ENCODE measurements around the gene MACROD1. TPM values are rescaled to one million over a fixed set of nuclear protein-coding genes. Genes with fewer than 3 reads are reported as not detected.
A peak's percentile ranks its signal among the peaks of the same experiment; 100 is the strongest.
"Not testable (repeated sequence)": the region's sequence is repeated elsewhere in the genome, so short reads cannot be mapped to it uniquely, and the experiment has no call there.

MACROD1 gene
- polyA plus RNA-seq, 1 experiment, result 8.1 TPM

DNA sequence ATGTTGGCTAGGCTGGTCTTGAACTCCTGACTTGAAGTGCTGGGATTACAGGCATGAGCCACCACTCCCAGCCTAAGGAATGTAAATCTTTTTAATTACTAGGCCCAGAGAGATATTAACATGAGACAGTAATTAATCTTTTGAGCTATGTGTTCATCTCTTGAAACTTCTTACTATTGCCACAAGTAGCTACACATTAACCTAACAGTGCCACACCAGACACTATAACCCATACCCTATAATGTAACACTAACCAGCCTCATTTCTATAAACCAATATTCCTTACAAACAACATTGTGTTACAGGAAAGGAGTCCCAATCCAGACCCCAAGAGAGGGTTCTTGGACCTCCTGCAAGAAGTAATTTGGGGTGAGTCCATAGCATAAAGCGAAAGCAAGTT is 199.5 kb downstream of the MACROD1 start:
- no peak for DNase-seq (ENCODE audit: low read depth, low spot score)
- Histone ChIP-seq H3K27ac (ENCODE audit: low read depth, low read length) (no peak overlapping the region), H3K9me3 (ENCODE audit: control insufficient read depth, insufficient read depth, low read length) (no peaks in the 10 kb centered on the region), H3K27me3 (ENCODE audit: control insufficient read depth, insufficient read depth, low read length) (no peaks in the 10 kb centered on the region), H3K4me3 (ENCODE audit: low read depth, low read length) (no peak overlapping the region)
- CTCF ChIA-PET, result interaction anchor here (0.6 kb wide), 1 partner anchor 47 kb away, joined by 3 read pairs; no protein-coding TSS in a partner anchor
- POLR2A ChIA-PET, result no interaction called here
- TF ChIP-seq, protein P1, sequence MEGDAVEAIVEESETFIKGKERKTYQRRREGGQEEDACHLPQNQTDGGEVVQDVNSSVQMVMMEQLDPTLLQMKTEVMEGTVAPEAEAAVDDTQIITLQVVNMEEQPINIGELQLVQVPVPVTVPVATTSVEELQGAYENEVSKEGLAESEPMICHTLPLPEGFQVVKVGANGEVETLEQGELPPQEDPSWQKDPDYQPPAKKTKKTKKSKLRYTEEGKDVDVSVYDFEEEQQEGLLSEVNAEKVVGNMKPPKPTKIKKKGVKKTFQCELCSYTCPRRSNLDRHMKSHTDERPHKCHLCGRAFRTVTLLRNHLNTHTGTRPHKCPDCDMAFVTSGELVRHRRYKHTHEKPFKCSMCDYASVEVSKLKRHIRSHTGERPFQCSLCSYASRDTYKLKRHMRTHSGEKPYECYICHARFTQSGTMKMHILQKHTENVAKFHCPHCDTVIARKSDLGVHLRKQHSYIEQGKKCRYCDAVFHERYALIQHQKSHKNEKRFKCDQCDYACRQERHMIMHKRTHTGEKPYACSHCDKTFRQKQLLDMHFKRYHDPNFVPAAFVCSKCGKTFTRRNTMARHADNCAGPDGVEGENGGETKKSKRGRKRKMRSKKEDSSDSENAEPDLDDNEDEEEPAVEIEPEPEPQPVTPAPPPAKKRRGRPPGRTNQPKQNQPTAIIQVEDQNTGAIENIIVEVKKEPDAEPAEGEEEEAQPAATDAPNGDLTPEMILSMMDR (IDR thresholded peaks at IDR 0.05; ENCODE audit: low read depth, low read length), result no peak

DNA sequence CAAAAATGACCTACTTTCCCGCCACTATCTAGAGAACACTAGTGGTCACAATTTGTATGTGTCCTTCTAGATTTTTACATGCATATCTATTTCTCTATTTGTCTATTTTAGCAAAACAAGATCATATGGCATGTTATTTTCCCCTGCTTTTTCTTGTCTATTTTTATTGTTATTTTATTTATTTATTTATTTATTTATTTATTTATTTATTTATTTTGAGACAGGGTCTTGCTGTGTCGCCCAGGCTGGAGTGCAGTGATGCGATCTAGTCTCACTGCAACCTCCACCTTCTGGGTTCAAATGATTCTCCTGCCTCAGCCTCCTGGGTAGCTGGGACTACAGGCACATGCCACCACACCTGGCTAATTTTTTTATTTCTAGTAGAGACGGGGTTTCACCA is 202.0 kb downstream of the MACROD1 start:
- CTCF ChIA-PET; DNase-seq (ENCODE audit: low read depth, low spot score); H3K27me3 ChIP-seq (ENCODE audit: control insufficient read depth, insufficient read depth, low read length); H3K27ac ChIP-seq (ENCODE audit: low read depth, low read length); H3K9me3 ChIP-seq (ENCODE audit: control insufficient read depth, insufficient read depth, low read length); POLR2A ChIA-PET; H3K4me3 ChIP-seq (ENCODE audit: low read depth, low read length): not testable (repeated sequence)

DNA sequence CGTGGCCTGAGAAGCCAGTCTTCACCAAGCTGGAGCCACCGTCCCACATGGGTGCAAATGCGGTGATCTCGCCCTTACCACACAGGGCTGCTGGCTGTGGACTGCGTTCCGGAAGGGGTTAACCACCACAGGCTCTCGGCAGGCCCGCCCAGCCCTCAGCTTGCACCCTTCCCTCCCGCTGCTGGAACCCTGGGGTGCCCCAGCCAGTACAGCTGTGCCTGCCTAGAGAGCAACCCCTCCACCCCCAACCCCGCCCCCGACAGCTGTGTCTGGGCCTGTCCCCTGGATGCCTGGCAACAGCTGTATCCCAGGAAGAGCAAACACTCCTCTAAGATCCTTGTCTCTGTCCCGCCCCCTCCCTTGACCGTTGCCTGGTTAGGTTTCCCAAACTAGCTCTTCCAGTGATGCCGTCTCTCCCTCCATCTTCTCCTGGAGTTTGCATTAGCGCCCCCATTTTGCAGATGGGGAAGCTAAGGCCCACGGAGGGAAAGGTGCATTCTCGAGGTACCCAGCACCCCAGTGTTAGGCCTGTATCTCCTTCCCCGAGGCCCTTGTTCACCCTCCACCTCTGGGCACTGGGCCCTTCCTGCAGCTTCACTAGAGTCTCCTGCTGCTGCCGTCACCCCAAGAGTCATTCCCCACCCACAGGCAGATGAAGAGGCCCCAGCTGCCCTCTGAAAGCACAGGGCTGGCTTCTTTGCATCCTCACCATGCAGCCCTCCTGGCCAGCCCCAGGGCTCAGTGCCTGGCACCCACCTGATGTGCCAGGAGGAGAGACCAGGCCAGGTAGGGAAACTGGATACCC is 204.1 kb downstream of the MACROD1 start:
- H3K4me3 ChIP-seq (ENCODE audit: low read depth, low read length), result no peak overlapping the region
- TF ChIP-seq, protein P1 (IDR thresholded peaks at IDR 0.05; ENCODE audit: low read depth, low read length), result no peak
- H3K27me3 ChIP-seq (ENCODE audit: control insufficient read depth, insufficient read depth, low read length), result no peaks in the 10 kb centered on the region
- H3K9me3 ChIP-seq (ENCODE audit: control insufficient read depth, insufficient read depth, low read length), result no peaks in the 10 kb centered on the region
- no peak for DNase-seq (ENCODE audit: low read depth, low spot score)
- ChIA-PET POLR2A (interaction anchor here (1.3 to 1.4 kb wide), 3 partner anchors 11 to 13 kb away, joined by 3 to 6 read pairs (median 4); partner anchors contain the start of gene COX8A), CTCF (interaction anchor here (0.9 to 2.8 kb wide), 3 partner anchors 16 to 124 kb away, joined by 3 to 17 read pairs (median 3); partner anchors contain the start of gene MARK2)
- H3K27ac ChIP-seq (ENCODE audit: low read depth, low read length), result peak overlapping the region; percentile 21

DNA sequence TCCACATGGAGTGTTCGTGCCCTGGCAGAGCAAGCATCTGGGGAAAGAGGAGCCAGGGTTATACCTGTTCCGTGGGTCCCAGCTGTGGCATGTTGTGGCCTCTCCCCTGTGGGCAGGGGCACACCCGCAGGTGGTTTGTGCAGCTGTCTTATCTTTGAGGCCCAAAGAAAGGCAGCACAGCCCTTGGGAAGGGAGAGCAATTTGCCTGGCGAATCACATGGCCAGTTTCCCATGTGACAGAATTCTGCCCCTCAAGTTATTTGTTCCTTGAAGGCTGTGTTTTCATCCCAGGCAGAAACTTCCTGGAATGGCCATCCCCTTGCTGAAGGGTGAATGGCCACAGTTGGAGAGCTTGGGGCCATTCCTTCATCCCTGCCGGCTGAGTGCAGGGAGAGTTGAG is 207.9 kb downstream of the MACROD1 start:
- DNase-seq (ENCODE audit: low read depth, low spot score), result no peak
- ChIA-PET POLR2A (no interaction called here), CTCF (interaction anchor here (3.4 kb wide), 1 partner anchor 12 kb away, joined by 14 read pairs; no protein-coding TSS in a partner anchor)
- H3K4me3 ChIP-seq (ENCODE audit: low read depth, low read length), result no peak overlapping the region
- TF ChIP-seq, protein P1 (IDR thresholded peaks at IDR 0.05; ENCODE audit: low read depth, low read length), result no peak
- H3K27ac ChIP-seq (ENCODE audit: low read depth, low read length), result no peak overlapping the region
- H3K27me3 ChIP-seq (ENCODE audit: control insufficient read depth, insufficient read depth, low read length), result no peaks in the 10 kb centered on the region
- H3K9me3 ChIP-seq (ENCODE audit: control insufficient read depth, insufficient read depth, low read length), result no peaks in the 10 kb centered on the region

DNA sequence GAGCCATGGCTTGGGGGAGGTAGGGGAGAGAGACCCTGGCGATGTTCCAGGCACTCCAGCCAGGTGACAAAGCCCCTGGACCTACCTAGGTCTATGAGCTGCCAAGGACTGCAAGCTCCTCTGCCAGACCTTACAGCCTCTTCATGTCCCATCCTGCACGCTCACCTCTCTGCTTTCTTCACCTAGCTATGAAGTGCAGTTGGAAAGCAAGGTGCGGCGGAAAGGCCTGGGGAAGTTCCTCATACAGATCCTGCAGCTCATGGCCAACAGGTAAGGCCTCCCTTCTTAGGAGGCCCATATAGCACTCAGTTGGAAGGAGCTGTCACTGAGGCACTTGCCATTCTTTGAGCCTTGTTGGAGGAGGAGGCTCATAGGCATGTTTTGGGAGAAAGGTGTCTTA is 213.3 kb downstream of the MACROD1 start:
- TF ChIP-seq, protein P1 (IDR thresholded peaks at IDR 0.05; ENCODE audit: low read depth, low read length), result no peak
- CTCF ChIA-PET, result interaction anchor here (0.6 to 3.6 kb wide), 2 partner anchors 115 to 131 kb away, joined by 3 to 18 read pairs; no protein-coding TSS in a partner anchor
- H3K9me3 ChIP-seq (ENCODE audit: control insufficient read depth, insufficient read depth, low read length), result no peaks in the 10 kb centered on the region
- H3K4me3 ChIP-seq (ENCODE audit: low read depth, low read length), result no peak overlapping the region
- POLR2A ChIA-PET, result no interaction called here
- no peaks in the 10 kb centered on the region for H3K27me3 ChIP-seq (ENCODE audit: control insufficient read depth, insufficient read depth, low read length)
- no peak for DNase-seq (ENCODE audit: low read depth, low spot score)
- H3K27ac ChIP-seq (ENCODE audit: low read depth, low read length), result no peak overlapping the region

All from AG04450 (cell line).